Measurements from ENCODE around the gene MICAL3.

MICAL3 gene

GRCh38 chr22:17981497-17981896, 42.9 kb downstream of the MICAL3 start:
- no peak for DNase-seq (ENCODE audit: low read depth)
- TF ChIP-seq CTCF (conservative IDR thresholded peaks at IDR 0.05; ENCODE audit: low read depth, low read length), result no peak
- H3K4me3 ChIP-seq (ENCODE audit: low read length), result no peak overlapping the region

DNA sequence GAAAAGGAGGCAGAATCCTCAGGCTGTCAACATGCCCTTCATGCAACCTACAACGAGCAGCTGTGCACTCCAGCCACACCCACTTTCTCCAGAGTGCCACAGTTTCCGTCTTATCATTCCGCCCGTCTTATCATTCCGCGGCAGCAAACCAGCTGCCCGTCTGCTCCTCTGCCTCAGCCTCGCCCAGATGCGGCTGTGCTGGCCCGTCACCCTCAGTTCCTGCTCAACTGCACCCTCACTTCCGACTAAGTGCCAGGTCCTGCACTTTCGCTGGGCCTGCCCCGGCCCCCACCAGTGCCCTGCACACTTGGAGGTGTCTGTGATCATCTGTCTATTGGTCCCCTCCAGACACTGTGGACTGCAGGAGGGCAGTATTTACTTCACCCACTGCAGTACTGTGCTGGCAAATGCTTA, 43.7 kb downstream of the MICAL3 start:
- no peak for TF ChIP-seq CTCF (conservative IDR thresholded peaks at IDR 0.05; ENCODE audit: low read depth, low read length)
- H3K4me3 ChIP-seq (ENCODE audit: low read length), result no peak overlapping the region

GRCh38 chr22:17980015-17980590, 44.3 kb downstream of the MICAL3 start:
- no peak for DNase-seq (ENCODE audit: low read depth)
- no peak overlapping the region for H3K4me3 ChIP-seq (ENCODE audit: low read length)
- no peak for TF ChIP-seq CTCF (conservative IDR thresholded peaks at IDR 0.05; ENCODE audit: low read depth, low read length)

More for the DNA sequence above, 43.7 kb downstream of the MICAL3 start:
- no peak for DNase-seq (ENCODE audit: low read depth)

DNA sequence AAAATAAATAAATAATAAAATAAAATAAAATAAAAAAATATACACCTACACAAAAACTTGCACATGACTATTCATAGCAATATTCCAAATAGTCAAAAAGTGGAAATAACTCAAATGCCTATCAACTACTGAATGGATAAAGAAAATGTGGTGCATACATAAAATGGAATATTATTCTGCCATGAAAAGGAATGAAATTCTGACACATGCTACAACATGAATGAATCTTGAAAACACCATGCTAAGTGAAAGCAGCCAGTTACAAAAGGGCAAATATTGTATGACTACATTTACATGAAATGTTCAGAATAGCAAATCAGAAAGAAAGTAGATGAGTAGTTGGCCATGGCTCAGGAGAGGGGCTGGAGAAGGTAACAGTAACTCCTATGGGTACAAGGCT, 46.3 kb downstream of the MICAL3 start:
- no peak for DNase-seq (ENCODE audit: low read depth)
- H3K4me3 ChIP-seq (ENCODE audit: low read length), result no peak overlapping the region
- no peak for TF ChIP-seq CTCF (conservative IDR thresholded peaks at IDR 0.05; ENCODE audit: low read depth, low read length)

DNA sequence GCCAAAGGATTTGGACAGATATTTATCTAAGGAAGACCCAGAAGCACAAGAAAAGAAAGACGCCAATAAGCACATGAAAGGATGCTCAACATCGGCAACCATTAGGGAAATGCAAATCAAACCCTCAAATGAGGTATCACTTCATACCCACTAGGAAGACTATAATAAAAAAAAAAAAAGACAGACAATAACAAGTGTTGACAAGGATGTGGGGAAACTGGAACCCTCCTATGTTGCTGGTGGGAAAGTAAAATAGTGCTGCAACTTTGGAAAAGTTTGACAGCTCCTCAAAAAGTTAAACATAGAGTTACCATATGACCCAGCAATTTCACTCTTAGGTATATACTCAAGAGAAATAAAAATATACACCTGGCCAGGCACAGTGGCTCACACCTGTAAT, 47.0 kb downstream of the MICAL3 start:
- no peak for TF ChIP-seq CTCF (conservative IDR thresholded peaks at IDR 0.05; ENCODE audit: low read depth, low read length)
- no peak for DNase-seq (ENCODE audit: low read depth)
- no peak overlapping the region for H3K4me3 ChIP-seq (ENCODE audit: low read length)

GRCh38 chr22:17976121-17976520, 48.2 kb downstream of the MICAL3 start:
- no peak for DNase-seq (ENCODE audit: low read depth)
- no peak for TF ChIP-seq CTCF (conservative IDR thresholded peaks at IDR 0.05; ENCODE audit: low read depth, low read length)
- no peak overlapping the region for H3K4me3 ChIP-seq (ENCODE audit: low read length)

DNA sequence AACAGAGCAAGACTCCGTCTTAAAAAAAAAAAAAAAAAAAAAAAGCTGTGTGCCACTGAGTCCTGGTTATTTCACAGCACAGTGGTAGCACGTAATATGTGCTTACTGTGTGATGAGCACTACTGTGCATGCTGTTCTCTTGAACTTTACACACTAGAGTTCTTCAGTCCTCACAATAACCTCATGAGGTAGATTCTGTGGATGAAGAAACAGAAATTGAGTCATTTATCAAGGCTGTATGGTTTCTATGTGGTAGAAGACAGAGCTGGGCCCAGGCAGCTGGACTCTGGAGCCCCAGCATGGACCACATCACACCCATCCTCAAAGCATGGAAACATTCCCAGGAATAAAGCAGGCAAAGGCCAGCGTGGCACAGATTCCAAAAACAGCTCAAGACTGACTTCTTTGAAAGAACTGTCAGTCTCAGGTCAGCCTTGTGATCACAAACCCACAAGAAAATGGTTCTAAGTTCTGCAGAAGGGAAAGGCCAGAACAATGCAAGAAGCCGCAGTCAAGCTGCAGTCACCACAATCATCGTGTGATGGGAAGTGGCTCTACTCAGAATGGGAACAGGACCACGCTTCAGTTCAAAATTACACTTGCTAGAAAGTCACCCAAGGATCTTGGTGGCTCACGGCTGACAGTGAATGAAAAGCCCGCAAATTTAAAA, 49.5 kb downstream of the MICAL3 start:
- no peak overlapping the region for H3K4me3 ChIP-seq (ENCODE audit: low read length)
- TF ChIP-seq CTCF (conservative IDR thresholded peaks at IDR 0.05; ENCODE audit: low read depth, low read length), result no peak
- no peak for DNase-seq (ENCODE audit: low read depth)

Measured in retinal pigment epithelial cell (primary cell).